ENCODE results near the gene NEURL1.
"Not testable (repeated sequence)": the region's sequence is repeated elsewhere in the genome, so short reads cannot be mapped to it uniquely, and the experiment has no call there.

NEURL1 gene

DNA sequence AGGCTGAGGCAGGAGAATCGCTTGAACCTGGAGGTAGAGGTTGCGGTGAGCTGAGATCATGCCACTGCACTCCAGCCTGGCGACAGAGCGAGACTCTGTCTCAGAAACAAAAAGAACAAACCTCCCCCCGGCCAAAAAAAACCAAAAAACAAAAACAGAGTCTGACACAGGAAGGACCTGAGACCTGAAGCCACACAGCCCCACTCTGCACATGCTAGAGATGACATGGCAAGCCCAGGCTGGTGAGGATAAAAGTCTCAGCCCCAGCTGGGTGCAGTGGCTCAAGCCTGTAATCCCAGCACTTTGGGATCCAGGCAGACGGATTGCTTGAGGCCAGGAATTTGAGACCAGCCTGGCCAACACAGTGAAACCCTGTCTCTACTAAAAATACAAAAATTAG, 139.4 kb downstream of the NEURL1 start:
- DNase-seq: not testable (repeated sequence)

DNA sequence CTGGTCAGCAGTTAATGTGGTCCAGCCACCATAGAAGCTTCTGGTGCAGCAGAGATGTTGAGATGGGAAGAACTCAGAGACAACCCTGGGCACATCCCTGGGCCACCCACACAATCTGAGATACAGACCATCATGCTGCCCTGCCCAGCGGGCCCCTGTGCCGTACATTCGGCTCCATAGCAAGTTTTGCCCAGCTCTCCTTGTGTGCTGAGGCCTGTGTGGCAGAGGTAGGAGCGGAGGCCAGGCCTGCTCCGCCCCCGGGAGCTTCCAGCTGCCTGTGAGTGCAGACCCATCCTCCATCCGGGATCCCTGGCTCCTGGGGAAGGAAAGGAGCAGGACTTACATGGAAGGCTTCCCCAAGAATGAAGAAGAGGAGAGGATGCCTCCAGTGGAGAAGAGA, 140.3 kb downstream of the NEURL1 start:
- DNase-seq: no peak

DNA sequence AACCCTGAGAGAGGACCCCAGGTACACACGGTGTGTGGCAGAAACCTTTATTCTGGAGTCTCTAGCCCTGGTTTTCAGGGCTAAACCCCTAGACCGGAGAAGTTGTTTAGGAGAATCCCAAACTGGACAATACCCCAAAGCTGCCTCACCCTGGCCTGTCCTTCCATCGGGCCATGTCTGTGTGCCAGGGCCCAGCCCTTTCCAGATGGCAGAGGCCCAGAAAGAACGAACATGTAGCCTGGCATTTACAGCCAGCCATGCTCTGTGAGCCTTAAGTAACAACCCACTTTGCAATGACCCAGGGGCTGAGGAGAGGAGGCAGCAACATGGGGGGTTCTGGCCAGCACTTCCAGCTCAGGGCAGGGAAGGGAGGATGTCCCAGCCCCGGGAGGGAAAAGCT, 142.1 kb downstream of the NEURL1 start:
- no peak for DNase-seq

DNA sequence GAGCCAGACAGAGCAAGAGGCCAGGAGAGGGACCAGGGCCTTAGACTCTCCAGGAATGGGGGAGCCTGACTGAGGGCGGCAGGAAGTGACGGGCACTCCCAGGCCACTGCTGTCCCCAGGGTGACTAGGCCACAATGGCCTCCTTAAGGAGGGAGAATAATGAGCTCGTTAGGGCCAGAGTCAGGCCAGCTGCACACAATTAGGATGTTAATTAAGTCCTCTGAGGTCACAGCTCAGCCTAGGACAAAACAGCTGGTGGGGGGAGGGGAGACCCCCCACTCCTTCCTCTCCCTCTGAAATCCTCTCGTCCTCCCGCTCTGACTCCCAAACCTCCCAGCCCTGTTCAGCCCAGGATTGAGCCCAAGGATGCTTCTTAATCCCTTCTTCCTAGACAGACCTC, 143.0 kb downstream of the NEURL1 start:
- no peak for DNase-seq

DNA sequence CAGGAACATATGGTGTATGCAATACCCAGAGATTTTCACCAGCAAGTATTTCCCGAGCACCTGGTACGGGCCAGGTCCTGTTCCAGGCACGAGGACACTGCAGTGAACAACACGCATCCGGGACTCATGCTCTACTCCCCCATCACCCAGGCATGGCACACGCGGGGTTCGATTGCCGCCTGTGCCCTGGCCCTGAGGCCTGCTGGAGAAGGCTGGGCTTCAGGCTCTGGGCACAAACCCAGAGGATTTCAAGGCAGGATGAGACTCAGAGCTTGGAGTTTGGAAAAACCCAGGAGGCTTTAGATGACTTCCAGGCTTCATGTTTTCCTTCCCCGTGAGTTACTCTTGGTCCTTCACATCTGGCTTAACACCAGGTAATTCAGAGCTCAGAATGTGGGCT, 143.5 kb downstream of the NEURL1 start:
- no peak for DNase-seq

DNA sequence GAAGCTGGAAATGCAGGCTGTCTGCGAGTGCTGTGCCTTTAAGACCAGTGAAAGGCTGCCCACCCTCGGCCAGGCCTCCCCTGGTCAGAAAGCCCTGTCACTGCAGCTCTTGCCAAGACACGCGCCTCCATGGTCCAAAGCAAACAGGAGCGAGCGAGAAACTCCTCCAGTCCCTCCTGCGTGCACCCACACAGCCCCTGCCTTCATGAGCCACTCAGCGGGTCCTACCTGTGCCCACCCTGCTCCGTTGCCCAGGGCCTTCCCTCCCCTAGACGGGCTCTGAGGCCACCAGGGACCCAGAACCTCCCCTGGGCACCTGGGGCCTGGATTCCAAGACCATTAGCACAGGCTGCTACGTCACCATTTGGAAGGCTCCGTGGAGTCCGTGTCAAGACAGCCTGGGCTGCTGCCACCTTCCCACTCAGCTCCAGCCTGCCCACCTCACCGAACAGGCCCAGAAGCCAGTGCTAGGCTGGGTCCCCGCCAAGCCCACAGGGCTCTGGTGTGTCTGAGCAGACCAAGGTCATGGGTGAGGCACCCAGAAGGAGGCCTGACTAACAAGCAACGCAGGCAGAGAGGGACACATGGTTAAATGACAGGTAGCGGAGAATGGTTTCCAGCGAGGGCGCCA, 144.5 kb downstream of the NEURL1 start:
- peak; percentile 49 for DNase-seq

DNA sequence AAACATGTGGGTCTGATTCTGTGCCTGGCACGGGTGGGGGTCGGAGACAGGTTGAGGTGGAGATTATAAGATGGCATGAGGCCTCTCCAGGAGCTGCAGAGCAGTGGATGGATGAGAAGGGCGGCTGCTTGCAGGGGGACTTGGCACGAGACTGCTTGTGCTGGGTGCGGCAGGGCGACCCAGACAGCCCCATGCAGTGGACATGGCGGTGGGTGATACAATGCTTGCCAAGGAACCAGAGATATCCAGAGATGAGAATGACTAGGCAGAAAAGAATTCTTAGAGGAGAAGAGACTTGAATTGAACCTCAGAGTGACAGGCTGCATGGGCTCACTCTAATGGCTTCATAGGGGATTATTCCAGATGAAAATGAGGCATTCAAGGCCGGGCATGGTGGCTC, 145.4 kb downstream of the NEURL1 start:
- no peak for DNase-seq

DNA sequence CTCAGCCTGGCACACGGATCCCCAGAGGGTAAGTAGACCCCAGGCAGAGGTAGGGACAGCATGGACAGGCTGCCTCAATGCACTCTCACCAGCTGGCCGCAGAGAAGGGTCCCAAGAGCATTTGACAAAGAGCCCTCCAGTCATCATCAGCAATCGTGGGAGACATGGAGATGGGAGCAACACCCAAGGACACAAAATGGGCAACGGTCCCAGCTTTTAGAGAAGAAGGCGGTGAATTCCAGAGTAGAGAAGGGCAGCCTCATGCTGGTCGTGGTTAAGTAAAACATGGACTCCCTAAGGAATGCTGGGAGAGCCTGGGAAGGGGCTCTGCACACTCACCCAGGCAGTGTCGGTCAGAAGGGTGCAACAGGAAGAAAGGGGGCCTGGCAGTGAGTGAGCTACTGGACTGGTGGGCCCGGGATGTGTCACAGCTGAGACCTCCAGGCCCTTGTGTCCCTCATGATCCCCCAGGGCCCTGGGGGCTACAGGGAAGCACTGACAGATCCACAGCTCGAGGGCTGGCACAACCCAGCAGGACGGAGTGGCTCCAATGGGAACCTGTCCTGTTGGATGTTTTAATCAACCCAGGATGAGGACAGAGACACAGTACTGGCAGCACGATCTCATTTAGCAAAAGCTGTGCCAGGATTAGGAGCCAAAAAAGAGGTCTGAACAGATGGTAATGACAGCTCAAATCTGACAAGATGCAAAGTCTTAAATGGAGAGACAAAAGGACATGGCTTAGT, 147.1 kb downstream of the NEURL1 start:
- DNase-seq: peak; percentile 87

DNA sequence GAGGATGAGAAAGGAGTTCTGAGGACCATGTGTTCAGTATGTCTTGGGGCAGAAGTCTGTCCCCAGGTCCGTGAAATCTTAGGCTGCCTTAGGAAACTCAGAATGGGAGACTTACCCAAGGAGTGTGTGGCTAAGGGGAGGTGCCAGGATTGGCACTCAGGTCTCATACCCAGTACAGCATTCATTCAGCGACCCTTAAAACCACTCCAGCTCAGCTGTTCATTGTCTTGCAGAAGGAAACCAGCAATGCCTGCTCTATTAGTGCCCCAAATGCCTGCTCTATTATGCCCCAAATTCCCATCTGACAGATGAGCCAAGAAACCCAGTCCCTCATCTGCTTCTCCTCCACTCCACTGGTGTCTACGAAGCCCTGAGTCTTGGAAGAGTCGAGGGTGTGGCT, 147.8 kb downstream of the NEURL1 start:
- DNase-seq: no peak
